IPS-20b (cell line): ENCODE measurements around the gene AP2S1.
"Not testable (repeated sequence)": the region's sequence is repeated elsewhere in the genome, so short reads cannot be mapped to it uniquely, and the experiment has no call there.

Source experiments
- H3K27ac ChIP-seq: one replicate; pipeline ENCODE4 v1.5.1; 2013; ENCODE audit warnings: low read length
- H3K27me3 ChIP-seq: 2 replicates; pipeline ENCODE4 v1.6.1; 2013; ENCODE audit warnings: mild to moderate bottlenecking, low read length, inconsistent platforms; ENCODE audit not compliant: insufficient read depth
- H3K36me3 ChIP-seq: 2 replicates; pipeline ENCODE4 v1.6.1; 2013; ENCODE audit warnings: low read depth, mild to moderate bottlenecking, inconsistent platforms, low read length, moderate library complexity; ENCODE audit not compliant: insufficient read depth
- H3K4me1 ChIP-seq: 2 replicates; pipeline ENCODE4 v1.6.1; 2013; ENCODE audit warnings: mild to moderate bottlenecking, control low read depth, inconsistent platforms, low read length, moderate library complexity; ENCODE audit not compliant: insufficient read depth
- H3K4me3 ChIP-seq: 2 replicates; pipeline ENCODE4 v1.5.1; 2013; ENCODE audit warnings: mild to moderate bottlenecking, low read length, inconsistent platforms
- H3K9ac ChIP-seq: 2 replicates; pipeline ENCODE4 v1.6.1; 2013; ENCODE audit warnings: low read depth, mild to moderate bottlenecking, inconsistent platforms, low read length, moderate library complexity
- H3K9me3 ChIP-seq: 2 replicates; pipeline ENCODE4 v1.6.1; 2013; ENCODE audit warnings: mild to moderate bottlenecking, low read depth, low read length, inconsistent platforms; ENCODE audit not compliant: insufficient read depth

AP2S1 gene

DNA sequence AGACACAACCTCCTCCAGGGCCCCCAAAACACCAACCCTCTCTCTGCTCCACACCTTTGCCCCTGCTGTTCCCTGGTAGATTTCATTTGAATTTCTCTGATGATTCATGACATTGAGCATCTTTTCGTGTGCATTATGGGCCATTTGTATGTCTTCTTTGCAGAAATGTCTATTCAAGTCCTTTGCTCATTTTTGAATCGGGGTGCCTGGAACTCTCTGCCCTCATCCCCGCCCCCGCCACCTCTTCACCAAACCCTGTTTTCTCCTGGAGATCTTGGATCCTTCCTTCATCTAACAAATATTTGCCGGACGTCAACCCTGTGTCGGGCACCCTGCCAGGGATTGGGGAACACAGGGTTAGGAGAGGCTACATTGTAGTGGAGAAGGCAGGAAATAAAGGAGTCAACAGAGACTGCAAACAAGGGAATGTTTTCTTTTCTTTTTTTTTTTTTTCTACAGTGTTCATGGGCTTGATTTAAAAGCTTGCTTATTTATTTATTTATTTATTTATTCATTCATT, 36.7 kb downstream of the AP2S1 start:
- H3K4me1 ChIP-seq, result peaks cover 3% of the 10 kb centered on the region; the same call in 1 of the 2 replicates
- H3K4me3 ChIP-seq, result no peak overlapping the region
- no peaks in the 10 kb centered on the region for H3K9me3 ChIP-seq
- H3K27ac ChIP-seq, result no peak overlapping the region
- H3K27me3 ChIP-seq, result no peaks in the 10 kb centered on the region
- H3K9ac ChIP-seq, result no peak overlapping the region
- no peaks in the 10 kb centered on the region for H3K36me3 ChIP-seq

DNA sequence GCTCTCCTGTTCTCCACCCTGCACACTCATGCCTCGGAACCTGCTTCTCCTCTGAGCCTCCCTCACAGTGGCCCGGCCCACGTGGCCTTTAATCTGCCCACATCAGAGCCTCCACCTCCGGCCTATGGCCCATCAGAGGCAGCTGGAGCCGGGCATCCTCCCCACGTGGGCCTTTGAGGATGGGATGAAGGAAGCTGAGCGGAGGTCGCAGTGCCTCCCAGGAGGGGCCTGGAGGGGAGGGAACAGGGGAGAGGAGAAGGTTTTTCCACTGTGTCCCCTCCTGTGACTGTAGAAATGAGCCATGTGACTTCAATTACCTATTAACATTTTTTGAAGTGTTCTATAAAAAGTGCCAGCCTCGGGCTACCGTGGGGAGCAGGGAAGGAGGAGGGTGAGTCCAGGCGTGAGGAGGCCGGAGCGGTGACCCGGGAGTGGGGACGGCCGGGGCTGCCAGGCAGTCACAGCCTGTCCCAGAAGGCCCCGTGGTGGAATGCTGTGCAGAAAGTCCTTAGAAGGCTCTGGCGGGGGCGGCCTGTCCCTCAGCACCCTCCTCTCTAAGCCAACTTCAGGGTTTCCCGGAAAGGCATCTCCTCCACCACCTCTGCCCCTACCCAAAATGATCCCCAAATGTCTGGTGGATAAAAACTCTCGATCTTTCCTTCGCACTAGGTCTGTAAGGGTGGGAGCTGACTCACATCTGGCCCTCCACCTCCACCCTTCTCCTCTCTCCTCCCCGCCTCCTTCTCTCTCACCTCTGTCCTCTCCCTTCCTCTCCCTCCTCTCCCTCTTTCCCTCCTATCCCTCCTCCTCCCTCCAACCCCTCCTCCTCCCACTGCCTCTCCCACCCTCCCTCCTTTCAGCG, 37.4 kb downstream of the AP2S1 start:
- Histone ChIP-seq H3K27ac (no peak overlapping the region), H3K27me3 (no peaks in the 10 kb centered on the region), H3K4me1 (peaks cover 3% of the 10 kb centered on the region; the same call in 1 of the 2 replicates), H3K9me3 (no peaks in the 10 kb centered on the region), H3K4me3 (no peak overlapping the region), H3K9ac (no peak overlapping the region), H3K36me3 (no peaks in the 10 kb centered on the region)

DNA sequence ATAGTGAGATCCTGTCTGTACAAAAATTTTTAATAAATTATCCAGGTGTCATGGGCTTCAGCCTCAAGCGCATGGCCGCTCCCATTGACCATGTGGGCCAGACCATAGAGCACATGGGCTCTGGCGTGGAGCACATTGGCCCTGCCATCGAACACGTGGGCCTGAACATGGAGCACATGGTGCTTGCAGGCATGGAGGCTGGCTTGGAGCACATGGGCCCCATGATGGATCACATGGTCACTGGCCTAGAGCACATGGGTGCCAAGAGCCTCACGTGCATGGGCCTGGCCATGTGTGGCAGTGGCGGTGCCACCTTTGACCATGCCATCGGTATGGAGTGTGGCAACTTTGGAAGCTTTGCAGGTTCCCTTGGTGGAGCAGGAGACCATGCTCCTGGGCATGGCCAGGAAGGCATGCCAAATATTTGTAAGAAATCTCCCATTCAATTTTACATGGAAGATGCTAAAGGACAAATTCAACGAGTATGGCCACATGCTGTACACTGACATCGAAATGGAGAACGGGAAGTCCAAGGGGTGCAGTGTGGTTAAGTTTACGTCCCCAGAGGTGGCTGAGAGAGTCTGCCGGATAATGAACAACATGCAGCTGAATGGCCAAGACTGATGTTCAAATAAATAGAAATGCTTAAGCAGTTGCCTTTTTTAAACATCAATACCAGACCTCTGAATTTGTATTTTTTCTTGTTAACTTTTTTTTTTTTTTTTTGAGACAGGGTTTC, 40.9 kb downstream of the AP2S1 start:
- no peaks in the 10 kb centered on the region for H3K27me3 ChIP-seq
- no peak overlapping the region for H3K4me3 ChIP-seq
- H3K9ac ChIP-seq, result no peak overlapping the region
- H3K36me3 ChIP-seq, result no peaks in the 10 kb centered on the region
- no peaks in the 10 kb centered on the region for H3K9me3 ChIP-seq
- H3K4me1 ChIP-seq, result peaks cover 3% of the 10 kb centered on the region; the same call in 1 of the 2 replicates
- no peak overlapping the region for H3K27ac ChIP-seq

DNA sequence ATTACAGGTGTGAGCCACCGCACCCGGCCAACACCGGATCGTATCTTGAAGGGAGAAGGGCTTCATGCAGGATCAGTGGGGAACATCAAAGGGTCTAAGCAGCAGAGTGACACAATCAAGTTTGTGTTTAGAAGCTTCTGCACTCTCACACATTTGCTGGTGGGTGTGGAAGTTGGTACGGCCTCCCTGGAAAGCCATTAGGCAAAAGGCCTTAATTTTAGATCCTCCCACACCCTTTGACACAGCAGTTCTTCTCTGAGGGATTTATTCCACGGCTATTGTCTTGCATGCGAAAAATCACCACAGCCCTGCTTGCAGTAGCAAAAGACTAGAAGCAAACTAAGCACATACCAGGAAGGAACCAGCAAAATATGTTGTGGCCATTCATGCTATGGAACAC, 44.0 kb downstream of the AP2S1 start:
- H3K9ac ChIP-seq, result no peak overlapping the region
- no peaks in the 10 kb centered on the region for H3K36me3 ChIP-seq
- no peaks in the 10 kb centered on the region for H3K9me3 ChIP-seq
- H3K27me3 ChIP-seq, result no peaks in the 10 kb centered on the region
- H3K27ac ChIP-seq, result no peak overlapping the region
- H3K4me1 ChIP-seq, result no peaks in the 10 kb centered on the region
- H3K4me3 ChIP-seq, result no peak overlapping the region

DNA sequence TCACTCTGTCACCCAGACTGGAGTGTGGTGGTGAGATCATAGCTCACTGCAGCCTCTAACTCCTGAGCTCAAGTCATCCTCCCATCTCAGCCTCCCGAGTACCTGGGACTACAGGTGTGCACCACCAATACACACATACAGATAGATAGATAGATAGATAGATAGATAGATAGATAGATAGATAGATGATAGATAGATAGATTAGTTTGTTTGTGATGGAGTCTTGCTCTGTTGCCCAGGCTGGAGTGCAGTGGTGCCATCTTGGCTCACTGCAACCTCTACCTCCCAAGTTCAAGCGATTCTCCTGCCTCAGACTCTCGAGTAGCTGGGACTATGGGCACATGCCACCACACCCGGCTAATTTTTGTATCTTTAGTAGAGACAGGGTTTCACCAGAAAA, 46.2 kb downstream of the AP2S1 start:
- H3K9ac ChIP-seq, H3K9me3 ChIP-seq, H3K36me3 ChIP-seq, H3K4me3 ChIP-seq, H3K27ac ChIP-seq, H3K27me3 ChIP-seq, H3K4me1 ChIP-seq: not testable (repeated sequence)

DNA sequence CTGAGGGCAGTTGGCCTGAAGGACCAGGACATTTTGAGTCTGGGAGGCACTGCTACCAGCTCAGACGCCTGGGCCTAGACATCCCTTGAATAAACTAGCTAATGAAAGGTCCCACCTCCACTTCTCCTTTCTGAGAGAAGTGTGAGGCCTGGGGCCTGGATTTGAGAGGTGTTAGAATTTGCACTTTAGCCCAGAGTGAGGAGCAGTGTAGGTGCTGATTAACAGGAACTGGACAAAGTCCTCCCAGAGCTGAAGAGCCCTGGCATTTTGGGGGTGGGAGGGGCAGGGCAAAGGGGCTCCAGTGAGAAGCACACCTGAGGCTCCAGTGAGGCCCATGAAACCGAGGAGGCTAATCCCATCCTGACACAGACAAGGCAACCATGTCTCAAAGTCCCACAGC, 47.1 kb downstream of the AP2S1 start:
- Histone ChIP-seq H3K36me3 (no peaks in the 10 kb centered on the region), H3K9me3 (no peaks in the 10 kb centered on the region), H3K4me1 (no peaks in the 10 kb centered on the region), H3K27ac (no peak overlapping the region), H3K4me3 (no peak overlapping the region), H3K9ac (no peak overlapping the region), H3K27me3 (no peaks in the 10 kb centered on the region)

DNA sequence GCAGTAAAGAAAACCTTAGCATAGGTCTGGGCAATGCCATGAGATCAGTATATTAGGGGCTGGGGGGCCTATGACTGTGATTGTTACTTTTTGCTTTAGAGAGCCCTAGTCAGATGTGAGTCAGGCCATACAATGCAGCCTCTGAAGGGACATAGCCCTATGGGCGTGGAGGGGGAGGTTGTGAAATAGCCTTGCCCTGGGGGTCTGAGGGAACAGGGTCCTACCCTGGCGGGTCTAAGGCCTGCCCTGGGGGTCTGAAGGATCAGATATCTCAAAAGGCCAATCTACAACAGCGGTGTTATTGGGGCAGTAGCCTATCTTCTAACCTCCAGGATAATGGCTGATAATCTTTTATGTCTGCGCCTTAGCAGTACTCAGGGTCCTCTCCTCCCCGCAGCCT, 48.5 kb downstream of the AP2S1 start:
- Histone ChIP-seq H3K9ac (no peak overlapping the region), H3K4me1 (no peaks in the 10 kb centered on the region), H3K27me3 (no peaks in the 10 kb centered on the region), H3K36me3 (no peaks in the 10 kb centered on the region), H3K4me3 (no peak overlapping the region), H3K27ac (no peak overlapping the region), H3K9me3 (no peaks in the 10 kb centered on the region)

DNA sequence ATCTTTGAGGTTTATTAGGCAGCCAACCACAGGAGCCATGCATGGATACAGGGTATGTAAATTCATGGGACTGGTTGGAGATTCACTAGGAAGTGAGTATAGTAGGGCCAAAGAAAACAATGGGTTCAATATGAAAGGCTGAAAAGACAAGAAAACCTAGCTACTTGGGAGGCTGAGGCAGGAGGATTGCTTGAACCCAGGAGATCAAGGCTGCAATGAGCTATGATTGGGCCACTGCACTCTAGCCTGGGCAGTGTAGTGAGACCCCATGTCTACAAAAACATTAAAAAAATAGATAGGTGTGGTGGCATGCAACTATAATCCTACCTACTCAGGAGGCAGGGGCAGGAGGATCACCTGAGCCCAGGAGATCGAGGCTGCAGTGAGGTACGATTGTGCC, 51.9 kb downstream of the AP2S1 start:
- no peaks in the 10 kb centered on the region for H3K4me1 ChIP-seq
- H3K9me3 ChIP-seq, result no peaks in the 10 kb centered on the region
- H3K27me3 ChIP-seq, result no peaks in the 10 kb centered on the region
- no peak overlapping the region for H3K4me3 ChIP-seq
- H3K36me3 ChIP-seq, result no peaks in the 10 kb centered on the region
- H3K27ac ChIP-seq, result no peak overlapping the region
- no peak overlapping the region for H3K9ac ChIP-seq

DNA sequence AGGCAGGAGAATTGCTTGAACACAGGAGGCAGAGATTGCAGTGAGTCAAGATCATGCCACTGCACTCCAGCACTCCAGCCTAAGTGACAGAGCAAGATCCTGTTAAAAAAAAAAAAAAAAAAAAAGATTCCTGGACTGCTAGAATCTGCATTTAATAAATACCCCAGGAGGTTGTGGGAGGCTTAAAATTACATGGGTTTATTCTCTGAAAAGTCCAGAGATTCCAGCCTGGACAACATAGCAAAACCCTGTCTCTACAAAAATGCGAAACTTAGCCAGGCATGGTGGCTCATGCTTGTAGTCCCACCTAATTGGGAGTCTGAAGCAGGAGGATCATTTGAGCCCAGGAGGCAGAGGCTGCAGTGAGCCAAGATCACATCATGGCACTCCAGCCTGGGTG, 52.8 kb downstream of the AP2S1 start:
- H3K36me3 ChIP-seq, result no peaks in the 10 kb centered on the region
- H3K4me3 ChIP-seq, result no peak overlapping the region
- H3K27ac ChIP-seq, result no peak overlapping the region
- H3K9ac ChIP-seq, result no peak overlapping the region
- H3K9me3 ChIP-seq, result no peaks in the 10 kb centered on the region
- no peaks in the 10 kb centered on the region for H3K4me1 ChIP-seq
- H3K27me3 ChIP-seq, result no peaks in the 10 kb centered on the region

DNA sequence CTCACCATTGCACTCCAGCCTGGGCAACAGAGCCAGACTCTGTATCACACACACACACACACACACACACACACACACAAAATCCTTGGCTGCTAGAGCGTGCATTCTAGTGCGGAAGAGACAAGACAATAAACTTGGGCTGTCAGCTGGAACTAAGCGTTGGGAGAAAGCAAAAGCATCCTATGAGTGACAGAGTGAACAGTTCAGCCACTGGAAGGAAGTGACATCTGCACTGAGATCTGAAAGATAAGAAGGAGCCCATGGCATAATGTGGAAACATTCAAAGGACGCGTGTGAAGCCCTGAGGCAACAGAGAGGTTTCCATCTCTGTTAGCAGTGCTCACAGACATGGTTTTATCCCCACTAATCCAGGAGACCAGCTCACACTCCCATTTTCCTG, 58.7 kb downstream of the AP2S1 start:
- H3K9me3 ChIP-seq, result no peaks in the 10 kb centered on the region
- H3K27ac ChIP-seq, result no peak overlapping the region
- H3K27me3 ChIP-seq, result peaks cover 9% of the 10 kb centered on the region
- no peaks in the 10 kb centered on the region for H3K36me3 ChIP-seq
- no peak overlapping the region for H3K9ac ChIP-seq
- no peak overlapping the region for H3K4me3 ChIP-seq
- no peaks in the 10 kb centered on the region for H3K4me1 ChIP-seq

DNA sequence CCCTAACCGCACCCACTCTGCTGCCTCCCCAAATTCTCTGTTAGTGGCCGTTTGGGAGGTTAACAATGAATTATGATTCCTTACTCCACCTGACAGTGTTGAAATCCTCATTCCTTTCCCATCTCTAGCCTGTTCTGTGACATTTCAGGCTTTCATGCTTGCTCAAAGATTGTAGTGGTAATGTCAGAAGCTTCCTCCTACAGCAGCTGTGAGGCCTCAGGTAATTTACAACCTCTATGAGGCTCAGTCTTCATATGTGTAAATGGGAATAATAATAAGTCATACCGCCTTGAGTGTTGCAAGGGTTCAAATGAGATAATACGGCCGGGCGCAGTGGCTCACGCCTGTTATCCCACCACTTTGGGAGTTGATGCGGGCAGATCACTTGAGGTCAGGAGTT, 61.3 kb downstream of the AP2S1 start:
- Histone ChIP-seq H3K9me3 (no peaks in the 10 kb centered on the region), H3K4me1 (peaks cover 8% of the 10 kb centered on the region; the same call in 1 of the 2 replicates), H3K27me3 (peaks cover 9% of the 10 kb centered on the region), H3K4me3 (no peak overlapping the region), H3K27ac (no peak overlapping the region), H3K9ac (no peak overlapping the region), H3K36me3 (peaks cover 14% of the 10 kb centered on the region)

DNA sequence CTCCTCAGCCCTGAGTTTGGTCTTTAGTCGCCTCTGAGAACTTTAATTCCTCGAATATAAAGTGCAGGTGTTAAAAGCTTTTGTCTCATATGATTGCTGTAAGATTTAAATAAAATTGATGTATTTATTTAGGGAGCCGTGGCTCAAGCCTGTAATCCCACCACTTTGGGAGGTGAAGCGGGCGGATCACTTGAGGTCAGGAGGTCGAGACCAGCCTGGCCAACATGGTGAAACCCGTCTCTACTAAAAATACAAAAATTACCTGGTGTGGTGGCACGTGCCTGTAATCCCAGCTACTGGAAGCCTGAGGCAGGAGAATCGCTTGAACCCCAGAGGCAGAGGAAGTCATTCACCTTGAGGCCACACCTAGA, 61.7 kb downstream of the AP2S1 start:
- Histone ChIP-seq H3K4me1 (peaks cover 11% of the 10 kb centered on the region; the same call in 1 of the 2 replicates), H3K27me3 (peaks cover 9% of the 10 kb centered on the region), H3K36me3 (peaks cover 18% of the 10 kb centered on the region), H3K9ac (no peak overlapping the region), H3K4me3 (no peak overlapping the region; the same call in 1 of the 2 replicates), H3K27ac (no peak overlapping the region), H3K9me3 (no peaks in the 10 kb centered on the region)
